Type B pancreatic cell (in vitro differentiated cells): ENCODE data around the gene SPINT2. TPM values are rescaled to one million over a fixed set of nuclear protein-coding genes. Genes with fewer than 3 reads are reported as not detected.
A peak's percentile ranks its signal among the peaks of the same experiment; 100 is the strongest.

Source experiments
- DNase-seq: peaks from one replicate; pipeline ENCODE4 v3.0.0; 2021; ENCODE audit warnings: mixed read lengths; ENCODE audit not compliant: unreplicated experiment; ENCODE audit errors: extremely low spot score
- H3K27ac Mint-ChIP-seq: 2 replicates; pipeline ENCODE4 v1.8.0; 2021; ENCODE audit warnings: mild to moderate bottlenecking, mixed read lengths
- H3K27me3 Mint-ChIP-seq: 2 replicates; pipeline ENCODE4 v1.8.0; 2021; ENCODE audit warnings: mixed read lengths
- H3K36me3 Mint-ChIP-seq: 2 replicates; pipeline ENCODE4 v1.8.0; 2021; ENCODE audit warnings: mixed read lengths
- H3K4me1 Mint-ChIP-seq: one replicate; pipeline ENCODE4 v1.8.0; 2021; ENCODE audit warnings: mixed read lengths; ENCODE audit not compliant: unreplicated experiment
- H3K4me3 Mint-ChIP-seq: 2 replicates; pipeline ENCODE4 v1.8.0; 2021; ENCODE audit warnings: mild to moderate bottlenecking, mixed read lengths
- H3K9me3 Mint-ChIP-seq: 2 replicates; pipeline ENCODE4 v1.8.0; 2021; ENCODE audit warnings: mixed read lengths
- total RNA-seq: library from RNA; stranded (reverse); gene quantifications from 2 replicates; pipeline ENCODE4 v1.2.1, GENCODE V29; 2021; ENCODE audit warnings: low replicate concordance
- TF ChIP-seq, protein P1 (sequence below): fragments of 200-600 bp; sonication (generic); conservative IDR thresholded peaks from 2 replicates; pipeline ENCODE4 v1.5.0; 2021; ENCODE audit warnings: antibody characterized with exemption, mild to moderate bottlenecking

SPINT2 gene
- total RNA-seq, 1 donor from 2014 or later, result 243 TPM

DNA sequence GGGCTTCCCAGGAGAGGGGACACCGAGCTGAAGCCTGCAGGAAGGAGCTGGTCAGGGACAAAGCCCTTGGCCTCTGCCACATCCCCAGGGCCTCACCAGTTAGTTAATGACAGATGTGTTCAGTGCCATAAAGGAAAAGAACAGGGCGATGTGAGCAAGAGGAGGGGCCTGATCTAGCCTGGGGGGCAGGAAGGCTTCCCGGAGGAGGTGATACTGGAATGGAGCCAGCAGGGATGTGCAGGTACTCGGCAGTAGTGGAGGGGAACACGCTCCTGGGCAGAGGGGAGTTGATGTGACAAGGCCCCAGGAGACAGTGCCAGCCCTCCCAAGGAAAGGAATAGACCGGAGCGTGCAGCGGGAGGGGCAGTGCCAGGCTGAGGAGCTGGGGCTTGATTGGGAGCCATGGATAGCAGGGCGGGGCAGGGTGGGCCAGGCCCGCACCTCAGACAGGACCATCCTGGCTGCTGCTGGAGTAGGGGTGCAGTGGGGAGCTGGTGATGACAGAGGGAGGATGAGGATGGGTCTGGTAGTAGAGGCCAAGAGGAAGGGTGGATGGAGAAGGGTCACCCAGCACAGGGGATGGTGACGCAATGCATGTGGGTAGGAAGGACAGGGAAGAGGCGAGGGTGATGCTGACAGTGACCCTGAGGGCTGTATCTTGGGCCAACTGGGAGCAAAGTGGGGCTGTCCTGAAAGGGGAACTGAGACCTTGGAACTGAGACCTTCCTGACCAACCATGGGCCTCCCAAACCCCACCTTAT, 43.8 kb downstream of the SPINT2 start:
- Mint-ChIP-seq H3K27me3 (no peaks in the 10 kb centered on the region), H3K36me3 (peaks cover 7% of the 10 kb centered on the region), H3K4me3 (peak overlapping the region; percentile 20), H3K9me3 (no peaks in the 10 kb centered on the region), H3K4me1 (no peaks in the 10 kb centered on the region), H3K27ac (no peak overlapping the region)
- TF ChIP-seq, protein P1, sequence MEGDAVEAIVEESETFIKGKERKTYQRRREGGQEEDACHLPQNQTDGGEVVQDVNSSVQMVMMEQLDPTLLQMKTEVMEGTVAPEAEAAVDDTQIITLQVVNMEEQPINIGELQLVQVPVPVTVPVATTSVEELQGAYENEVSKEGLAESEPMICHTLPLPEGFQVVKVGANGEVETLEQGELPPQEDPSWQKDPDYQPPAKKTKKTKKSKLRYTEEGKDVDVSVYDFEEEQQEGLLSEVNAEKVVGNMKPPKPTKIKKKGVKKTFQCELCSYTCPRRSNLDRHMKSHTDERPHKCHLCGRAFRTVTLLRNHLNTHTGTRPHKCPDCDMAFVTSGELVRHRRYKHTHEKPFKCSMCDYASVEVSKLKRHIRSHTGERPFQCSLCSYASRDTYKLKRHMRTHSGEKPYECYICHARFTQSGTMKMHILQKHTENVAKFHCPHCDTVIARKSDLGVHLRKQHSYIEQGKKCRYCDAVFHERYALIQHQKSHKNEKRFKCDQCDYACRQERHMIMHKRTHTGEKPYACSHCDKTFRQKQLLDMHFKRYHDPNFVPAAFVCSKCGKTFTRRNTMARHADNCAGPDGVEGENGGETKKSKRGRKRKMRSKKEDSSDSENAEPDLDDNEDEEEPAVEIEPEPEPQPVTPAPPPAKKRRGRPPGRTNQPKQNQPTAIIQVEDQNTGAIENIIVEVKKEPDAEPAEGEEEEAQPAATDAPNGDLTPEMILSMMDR, result no peak
- no peak for DNase-seq

DNA sequence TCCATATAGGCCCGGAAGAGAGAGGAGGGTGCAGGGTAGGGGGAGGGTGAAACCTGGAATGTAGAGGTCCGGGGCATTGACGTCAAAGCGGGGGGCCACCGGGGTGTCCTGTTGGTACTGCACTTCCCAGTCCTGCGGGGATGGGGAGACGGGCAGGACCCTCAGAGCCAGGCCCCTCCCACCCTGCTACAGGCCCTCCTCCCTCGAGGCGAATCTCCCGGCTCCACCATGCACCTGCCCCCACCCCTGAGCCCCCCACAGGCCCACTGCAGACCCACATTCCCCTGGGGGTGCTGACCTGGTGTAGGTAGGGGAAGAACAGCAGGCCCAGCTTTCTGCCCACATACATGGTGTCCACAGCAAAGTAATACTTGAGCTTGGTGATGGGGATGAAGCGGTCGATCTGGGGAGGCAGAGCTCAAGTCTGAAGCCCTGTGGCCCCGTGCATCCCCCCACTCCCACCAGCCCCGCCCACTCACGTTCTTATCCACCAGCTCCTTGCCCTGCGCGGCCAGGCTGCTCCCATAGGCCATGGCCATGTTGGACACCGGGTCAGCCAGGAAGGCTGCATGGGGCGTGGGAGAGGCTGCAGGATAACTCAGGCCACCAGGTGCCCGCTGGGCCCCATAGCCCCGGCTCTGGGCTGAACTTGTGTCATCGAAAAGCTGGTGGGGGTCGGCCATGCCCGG, 44.7 kb downstream of the SPINT2 start:
- no peak for DNase-seq
- H3K9me3 Mint-ChIP-seq, result no peaks in the 10 kb centered on the region
- H3K27me3 Mint-ChIP-seq, result no peaks in the 10 kb centered on the region
- H3K36me3 Mint-ChIP-seq, result peaks cover 7% of the 10 kb centered on the region
- no peaks in the 10 kb centered on the region for H3K4me1 Mint-ChIP-seq
- TF ChIP-seq, protein P1, result no peak
- peak overlapping the region; percentile 20 for H3K4me3 Mint-ChIP-seq
- no peak overlapping the region for H3K27ac Mint-ChIP-seq

DNA sequence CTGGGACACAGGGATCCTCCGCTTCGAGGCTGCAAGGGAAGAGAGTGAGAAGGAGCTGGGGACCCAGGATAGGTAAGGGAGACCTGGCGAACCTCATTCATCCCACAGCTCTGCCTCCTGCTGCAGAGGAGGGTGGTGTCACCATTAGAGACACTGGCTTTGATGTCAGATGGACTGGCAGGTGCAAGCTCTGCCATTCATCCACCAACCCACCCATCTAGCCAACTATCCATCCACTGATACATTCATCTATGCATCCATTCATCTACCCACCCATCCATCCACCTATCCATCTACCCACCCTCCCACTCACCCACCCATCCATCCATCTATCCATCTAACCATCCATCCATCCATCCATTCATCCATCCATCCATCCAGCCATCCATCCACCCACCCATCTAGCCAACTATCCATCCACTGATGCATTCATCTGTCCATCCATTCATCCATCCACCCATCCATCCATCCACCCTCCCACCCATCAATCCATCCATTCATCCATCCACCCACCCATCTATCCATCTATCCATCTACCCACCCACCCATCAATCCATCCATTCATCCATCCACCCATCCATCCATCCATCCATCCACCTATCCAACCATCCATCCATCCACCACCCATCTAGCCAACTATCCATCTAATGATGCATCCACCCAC, 45.4 kb downstream of the SPINT2 start:
- Mint-ChIP-seq H3K9me3 (no peaks in the 10 kb centered on the region), H3K27ac (no peak overlapping the region)

DNA sequence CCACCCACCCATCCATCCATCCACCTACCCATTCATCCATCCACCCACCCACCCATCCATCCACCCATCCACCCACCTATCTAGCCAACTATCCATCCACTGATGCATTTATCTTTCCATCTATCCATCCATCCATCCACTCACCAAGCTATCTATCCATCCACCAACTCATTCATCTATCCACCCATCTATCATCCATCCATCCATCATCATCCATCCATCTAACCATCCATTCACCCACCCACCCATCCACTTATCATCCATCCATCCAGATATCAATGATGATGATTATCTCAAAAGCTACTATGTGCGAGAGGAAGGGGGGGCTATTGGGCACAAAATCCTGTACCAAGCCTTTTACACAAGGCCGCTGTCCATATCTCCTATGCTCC, 45.9 kb downstream of the SPINT2 start:
- Mint-ChIP-seq H3K4me3 (no peak overlapping the region), H3K9me3 (no peaks in the 10 kb centered on the region), H3K4me1 (no peaks in the 10 kb centered on the region), H3K27ac (no peak overlapping the region), H3K27me3 (no peaks in the 10 kb centered on the region), H3K36me3 (peaks cover 7% of the 10 kb centered on the region)
- TF ChIP-seq, protein P1, result no peak
- no peak for DNase-seq

More for the DNA sequence above, 45.4 kb downstream of the SPINT2 start:
- TF ChIP-seq, protein P1, result no peak
- no peaks in the 10 kb centered on the region for H3K4me1 Mint-ChIP-seq
- no peak overlapping the region for H3K4me3 Mint-ChIP-seq
- no peaks in the 10 kb centered on the region for H3K27me3 Mint-ChIP-seq
- H3K36me3 Mint-ChIP-seq, result peaks cover 7% of the 10 kb centered on the region
- DNase-seq, result no peak

DNA sequence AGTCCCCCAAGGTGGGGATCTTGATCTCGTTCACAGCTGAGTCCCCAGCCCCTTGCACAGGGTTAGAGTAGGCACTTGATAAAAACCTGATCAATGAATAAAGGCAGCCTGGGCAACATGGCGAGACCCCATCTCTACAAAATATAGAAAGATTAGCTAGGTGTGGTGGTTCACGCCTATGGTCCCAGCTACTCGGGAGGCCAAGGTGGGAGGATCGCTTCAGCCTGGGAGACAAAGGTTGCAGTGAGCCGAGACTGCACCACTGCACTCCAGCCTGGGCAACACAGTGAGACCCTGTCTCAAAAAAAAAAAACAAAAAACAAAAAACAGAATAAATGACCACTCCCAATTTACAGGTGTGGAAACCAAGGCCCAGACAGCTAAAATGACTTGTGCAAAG, 46.6 kb downstream of the SPINT2 start:
- TF ChIP-seq, protein P1, result no peak
- H3K4me3 Mint-ChIP-seq, result no peak overlapping the region
- peak overlapping the region; percentile 54 for H3K27ac Mint-ChIP-seq
- H3K27me3 Mint-ChIP-seq, result no peaks in the 10 kb centered on the region
- H3K9me3 Mint-ChIP-seq, result no peaks in the 10 kb centered on the region
- peaks cover 7% of the 10 kb centered on the region for H3K36me3 Mint-ChIP-seq
- H3K4me1 Mint-ChIP-seq, result no peaks in the 10 kb centered on the region
- no peak for DNase-seq
